Breast epithelium (tissue), 4 donors: ENCODE measurements around the gene BPIFA3. TPM values are rescaled to one million over a fixed set of nuclear protein-coding genes. Genes with fewer than 3 reads are reported as not detected.

Experiments
- DNase-seq, 2 donors: peaks; one replicate each; pipeline ENCODE4 v3.0.0-alpha.2; 2019; ENCODE audit warnings: low spot score in 2 of 2
- H3K27ac ChIP-seq, 2 donors: fragments of 200-600 bp; sonication (generic) in 1 of 2; one replicate each; pipeline ENCODE4 v1.5.1; 2016 to 2019; ENCODE audit warnings: mild to moderate bottlenecking in 1 of 2
- H3K27me3 ChIP-seq, 2 donors: fragments of 200-600 bp; sonication (generic) in 1 of 2; one replicate each; pipeline versions ENCODE4 v1.5.1 to v1.6.0; 2017 to 2019; ENCODE audit warnings: control low read depth in 1 of 2, mild to moderate bottlenecking in 1 of 2
- H3K36me3 ChIP-seq: fragments of 200-600 bp; one replicate; pipeline ENCODE4 v1.5.1; 2019
- H3K4me1 ChIP-seq, 2 donors: fragments of 200-600 bp; sonication (generic); one replicate each; pipeline ENCODE4 v1.5.1; 2016 to 2019; ENCODE audit warnings: control low read depth in 1 of 2
- H3K4me3 ChIP-seq, 3 donors: fragments of 200-600 bp; sonication (generic); 1 replicate in 2 of 3; 2 replicates in 1 of 3; pipeline ENCODE4 v1.5.1; 2016 to 2019; ENCODE audit warnings: mild to moderate bottlenecking in 3 of 3, moderate library complexity in 2 of 3
- H3K9me3 ChIP-seq, 2 donors: fragments of 200-600 bp; sonication (generic) in 1 of 2; one replicate each; pipeline ENCODE4 v1.5.1; 2016 to 2019; ENCODE audit warnings: control low read depth in 1 of 2
- CTCF ChIP-seq, 3 donors: fragments of 450-650 bp; IDR thresholded peaks; one replicate each; pipeline ENCODE4 v1.5.1; 2016 to 2017; ENCODE audit warnings: antibody characterized with exemption in 3 of 3, mild to moderate bottlenecking in 3 of 3, moderate library complexity in 3 of 3
- POLR2A ChIP-seq: fragments of 450-650 bp; IDR thresholded peaks from one replicate; pipeline ENCODE4 v1.6.1; 2016; ENCODE audit warnings: antibody characterized with exemption, mild to moderate bottlenecking, moderate library complexity
- POLR2AphosphoS5 ChIP-seq, 3 donors: sonication (generic); formaldehyde crosslinking; IDR thresholded peaks; one replicate each; pipeline ENCODE4 v1.6.1; 2017; ENCODE audit warnings: antibody characterized with exemption in 3 of 3
- intact Hi-C: fragments of 100-400 bp; cut with DNase I; formaldehyde crosslinking; loops from one replicate; pipeline ENCODE4 v1.15.1; 2023; ENCODE audit warnings: low total_unique reads
- total RNA-seq, 3 donors: library from RNA; depleted of rRNA; stranded (reverse); fragments of >200 nt; gene quantifications; one replicate each; pipeline ENCODE4 v1.1.0, GENCODE V29; 2016

Gene BPIFA3
- total RNA-seq, 3 donors from 2014 or later = not detected

- TF ChIP-seq CTCF (IDR thresholded peaks at IDR 0.05) = no peak
- TF ChIP-seq POLR2A = no peak
- DNase-seq = no peak
- Histone ChIP-seq H3K27me3 (no peaks in the 10 kb centered on the region), H3K9me3 (peaks cover 0 to 9% of the 10 kb centered on the region in 2 donors), H3K4me3 (no peak overlapping the region), H3K36me3 (no peaks in the 10 kb centered on the region), H3K4me1 (no peaks in the 10 kb centered on the region), H3K27ac (no peak overlapping the region)
- intact Hi-C loops = no loop called here
These were observed 40.1 kb downstream of the BPIFA3 start for GRCh38 chr20:33257237-33257636.

- no peaks in the 10 kb centered on the region for H3K36me3 ChIP-seq
- intact Hi-C loops = no loop called here
- no peak for TF ChIP-seq POLR2AphosphoS5 (IDR thresholded peaks at IDR 0.05)
- no peak for TF ChIP-seq POLR2A
- no peak for TF ChIP-seq CTCF (IDR thresholded peaks at IDR 0.05)
- peaks cover 0 to 3% of the 10 kb centered on the region in 2 donors for H3K27me3 ChIP-seq
- H3K4me1 ChIP-seq = no peaks in the 10 kb centered on the region
- DNase-seq = no peak
- no peak overlapping the region for H3K27ac ChIP-seq
- H3K4me3 ChIP-seq = no peak overlapping the region
- peaks cover 0 to 9% of the 10 kb centered on the region in 2 donors for H3K9me3 ChIP-seq
These were observed 42.2 kb downstream of the BPIFA3 start for GRCh38 chr20:33259371-33259770.

- DNase-seq = no peak
- H3K36me3 ChIP-seq = no peaks in the 10 kb centered on the region
- peaks cover 0 to 4% of the 10 kb centered on the region in 2 donors for H3K9me3 ChIP-seq
- no peaks in the 10 kb centered on the region for H3K4me1 ChIP-seq
- H3K27ac ChIP-seq = no peak overlapping the region
- no peak overlapping the region for H3K4me3 ChIP-seq
- intact Hi-C loops = no loop called here
- peaks cover 0 to 9% of the 10 kb centered on the region in 2 donors for H3K27me3 ChIP-seq
- TF ChIP-seq POLR2A = no peak
- no peak for TF ChIP-seq POLR2AphosphoS5 (IDR thresholded peaks at IDR 0.05)
- no peak for TF ChIP-seq CTCF (IDR thresholded peaks at IDR 0.05)
These were observed 44.3 kb downstream of the BPIFA3 start for GRCh38 chr20:33261465-33261864.

- Histone ChIP-seq H3K4me3 (no peak overlapping the region), H3K27ac (no peak overlapping the region), H3K9me3 (peaks cover 0 to 4% of the 10 kb centered on the region in 2 donors), H3K36me3 (no peaks in the 10 kb centered on the region), H3K4me1 (no peaks in the 10 kb centered on the region), H3K27me3 (peaks cover 0 to 20% of the 10 kb centered on the region in 2 donors)
- intact Hi-C loops = no loop called here
- DNase-seq = no peak
- TF ChIP-seq POLR2AphosphoS5 (IDR thresholded peaks at IDR 0.05) = no peak
- peak in 1 of 3 donors; percentile 50 for TF ChIP-seq CTCF (IDR thresholded peaks at IDR 0.05)
These were observed 45.5 kb downstream of the BPIFA3 start for GRCh38 chr20:33262658-33263065.

- Histone ChIP-seq H3K27ac (no peak overlapping the region), H3K9me3 (peaks cover 0 to 4% of the 10 kb centered on the region in 2 donors), H3K4me3 (no peak overlapping the region), H3K4me1 (no peaks in the 10 kb centered on the region), H3K27me3 (peaks cover 0 to 27% of the 10 kb centered on the region in 2 donors), H3K36me3 (no peaks in the 10 kb centered on the region)
- intact Hi-C loops = no loop called here
- no peak for TF ChIP-seq CTCF (IDR thresholded peaks at IDR 0.05)
- no peak for TF ChIP-seq POLR2A
- TF ChIP-seq POLR2AphosphoS5 (IDR thresholded peaks at IDR 0.05) = no peak
- no peak for DNase-seq
These were observed 46.6 kb downstream of the BPIFA3 start for GRCh38 chr20:33263784-33264183.
